Fibroblast of the conjunctiva (primary cell): ENCODE data around the gene RPRM.
"Not testable (repeated sequence)": the region's sequence is repeated elsewhere in the genome, so short reads cannot be mapped to it uniquely, and the experiment has no call there.

Experiments used
- DNase-seq: peaks from one replicate; pipeline ENCODE4 v3.0.0-alpha.2; 2010; ENCODE audit warnings: low read depth

The RPRM gene

GRCh38 chr2:153478289-153479261, at the start of gene RPRM:
Gene RPRM (minus strand): TSS chr2:153478762. CDS start chr2:153478565, 197 bp downstream.
- DNase-seq: peak; percentile 9

DNA sequence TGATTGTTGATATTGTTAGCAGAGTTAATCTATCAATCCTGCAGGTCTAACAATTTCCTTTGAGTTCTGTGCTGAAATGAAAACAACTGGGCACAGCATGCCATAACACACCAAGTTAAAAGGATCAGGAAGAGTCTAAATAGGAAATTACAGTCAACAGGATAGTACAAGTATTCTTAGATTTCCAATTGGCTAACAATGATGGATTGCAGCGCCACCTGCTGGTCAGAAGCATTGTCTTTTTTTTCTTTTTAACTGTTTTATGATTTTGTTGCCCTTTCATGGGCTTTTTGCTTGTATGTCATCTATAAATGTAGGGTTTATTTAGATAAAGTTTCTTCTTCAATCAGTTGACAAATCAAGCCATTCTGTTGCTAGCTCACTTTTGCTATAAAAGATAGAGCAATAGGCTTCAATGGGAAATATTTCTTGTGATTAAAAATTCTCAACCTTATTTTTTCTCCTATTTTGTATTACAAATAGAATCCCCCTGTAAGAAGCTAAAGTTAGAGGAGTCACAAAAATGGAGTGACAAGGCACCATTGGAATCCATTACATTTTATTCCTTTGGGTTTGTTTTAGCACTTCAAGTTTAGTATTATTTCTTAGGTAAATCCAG, 40.8 kb upstream of the RPRM start:
- peak; percentile 4 for DNase-seq

DNA sequence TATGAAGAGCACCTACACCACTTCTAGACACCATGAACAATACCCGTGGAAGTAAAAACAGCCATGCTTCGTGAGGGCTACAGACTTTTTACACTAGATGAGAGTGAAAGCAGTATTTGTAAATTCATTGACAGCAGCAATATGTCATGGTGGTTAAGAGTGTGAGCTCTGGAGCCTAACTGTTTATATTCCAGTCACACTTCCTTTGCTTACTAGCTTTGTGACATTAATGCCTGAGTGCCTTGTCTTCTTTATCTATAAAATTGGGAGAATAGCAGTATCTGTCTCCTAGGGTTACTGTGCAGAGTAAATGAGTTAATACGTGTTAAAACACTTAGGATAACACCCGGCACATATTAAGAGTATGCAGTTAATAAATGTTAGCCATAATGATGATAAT, 33.8 kb upstream of the RPRM start:
- no peak for DNase-seq

GRCh38 chr2:153510996-153511395, 32.4 kb upstream of the RPRM start:
- DNase-seq: no peak

- DNase-seq: no peak
Observed at GRCh38 chr2:153509133-153509532, 30.6 kb upstream of the RPRM start.

GRCh38 chr2:153506499-153506898, 27.9 kb upstream of the RPRM start:
- not testable (repeated sequence) for DNase-seq

DNA sequence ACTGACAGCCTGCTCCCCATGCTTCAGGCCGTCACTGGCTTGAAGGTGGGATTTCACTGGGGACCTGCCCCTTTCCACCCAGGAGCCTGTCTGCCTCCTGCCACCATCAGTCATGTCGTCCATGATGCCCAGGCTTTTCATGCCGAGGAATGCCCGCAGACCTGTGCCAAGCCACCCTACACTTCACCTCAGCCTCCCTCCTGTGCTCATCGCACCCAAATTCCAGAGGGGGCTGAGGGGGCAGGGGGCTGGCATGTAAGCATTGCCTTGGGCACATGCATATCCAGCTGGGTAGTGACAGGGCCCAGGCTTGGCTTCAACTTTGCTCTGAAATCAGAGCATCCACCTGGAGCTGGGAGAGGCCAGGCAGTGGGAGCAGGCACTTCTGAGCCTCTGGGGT, 20.9 kb upstream of the RPRM start:
- DNase-seq: no peak

DNA sequence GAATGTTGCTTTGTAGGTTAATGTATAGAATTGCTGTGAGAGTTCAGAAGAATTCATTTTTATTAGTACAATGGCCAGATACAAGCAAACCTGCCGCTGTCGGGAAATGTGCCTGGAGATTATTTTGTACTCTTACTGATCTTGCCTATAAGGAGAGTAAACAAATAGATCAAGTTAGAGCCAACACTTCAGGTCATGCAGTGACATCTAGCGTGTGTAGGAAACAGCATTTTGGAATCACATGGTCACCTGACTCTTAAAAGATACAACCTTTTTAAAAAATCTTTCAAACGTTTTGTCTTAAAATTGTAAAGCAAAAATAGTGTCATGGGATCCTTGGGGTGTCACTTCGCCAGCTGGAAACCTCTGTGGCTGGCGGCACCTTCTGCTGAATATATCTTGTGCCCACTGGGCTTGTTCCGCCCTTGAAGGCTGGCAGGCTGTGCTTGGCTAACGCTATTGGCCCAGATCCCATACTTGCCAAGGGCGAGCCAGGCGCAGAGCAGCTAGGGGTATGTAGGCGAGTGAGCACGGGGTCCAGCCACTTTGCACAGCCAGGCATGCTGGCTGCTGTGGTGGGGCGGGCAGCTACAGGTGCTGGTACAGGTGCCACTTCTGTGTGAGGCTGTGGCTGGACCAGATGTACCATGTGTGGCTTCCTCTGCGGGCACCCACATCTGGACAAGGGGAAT, 19.5 kb upstream of the RPRM start:
- no peak for DNase-seq

DNA sequence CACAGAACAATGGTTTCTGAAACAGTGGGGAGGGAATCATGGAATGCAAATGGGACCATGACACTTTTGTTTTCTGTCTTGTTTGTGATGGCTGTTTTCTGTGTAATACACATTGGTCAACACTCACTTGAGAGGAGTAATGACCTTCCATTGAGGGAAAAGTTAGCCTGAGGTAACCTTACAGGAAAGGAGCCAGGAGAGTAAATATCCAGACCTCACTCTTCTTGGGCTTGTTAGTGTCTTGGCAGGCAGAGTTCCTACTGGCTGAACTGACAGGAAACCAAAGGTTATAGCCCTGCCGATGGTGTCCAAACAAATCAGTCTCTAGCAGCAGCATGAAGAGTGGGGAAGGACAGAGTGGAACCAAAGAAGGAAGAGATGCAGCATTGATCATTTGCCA, 17.2 kb upstream of the RPRM start:
- no peak for DNase-seq

DNA sequence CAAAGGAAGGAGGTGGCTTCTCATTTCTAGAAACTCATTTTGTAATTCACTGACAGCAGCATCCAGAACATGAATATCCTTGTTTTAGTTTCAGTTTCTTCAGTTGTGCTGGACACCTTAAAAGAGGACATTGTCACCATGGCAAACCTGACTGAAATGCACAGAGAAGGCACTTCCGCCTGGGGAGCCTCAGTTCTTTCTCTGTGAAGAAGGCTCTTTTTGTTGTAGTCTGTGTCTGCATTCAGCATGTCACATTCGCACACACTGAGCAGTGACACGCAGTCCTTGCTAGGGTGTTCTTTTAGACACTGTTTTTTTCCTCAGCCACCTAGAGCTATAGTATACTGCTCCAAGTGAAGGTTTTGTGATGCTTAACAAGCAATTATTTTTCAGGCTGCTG, 9.5 kb upstream of the RPRM start:
- no peak for DNase-seq

- no peak for DNase-seq
Observed at GRCh38 chr2:153487448-153487847, 8.9 kb upstream of the RPRM start.

GRCh38 chr2:153479573-153479972, 1.0 kb upstream of the RPRM start:
- no peak for DNase-seq

DNA sequence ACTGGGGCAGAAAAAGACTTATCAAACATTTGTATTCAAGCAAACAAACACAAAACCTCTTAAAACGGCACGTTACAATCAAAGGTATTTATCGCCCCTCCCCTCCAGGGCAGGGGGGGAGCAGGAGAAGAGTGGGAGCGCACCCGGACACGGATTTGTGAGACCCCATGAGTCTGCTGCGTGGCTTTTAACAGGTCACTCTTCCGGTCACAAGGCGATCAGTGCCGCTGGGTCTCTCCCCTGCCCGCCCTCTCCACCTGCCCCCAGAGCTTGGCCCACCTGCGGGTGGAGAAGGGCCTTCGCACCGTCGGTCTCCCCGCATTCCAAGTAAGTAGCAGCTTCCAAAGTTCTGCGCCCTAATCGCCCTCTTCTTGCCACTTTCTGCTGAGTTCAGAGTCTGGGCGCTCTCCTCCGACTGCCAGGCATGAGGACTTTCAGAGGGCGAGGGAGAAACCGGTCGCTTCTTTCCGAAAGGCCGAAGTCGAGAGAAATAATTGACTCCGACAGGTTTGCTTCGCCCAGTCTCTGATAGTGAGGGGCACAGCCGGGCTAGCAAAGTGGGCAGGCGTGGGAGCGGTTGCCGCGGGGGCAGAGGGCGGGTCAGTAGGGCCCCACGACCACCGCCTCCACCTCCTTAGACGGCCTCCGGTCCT, 800 bp downstream of the RPRM start:
- no peak for DNase-seq

DNA sequence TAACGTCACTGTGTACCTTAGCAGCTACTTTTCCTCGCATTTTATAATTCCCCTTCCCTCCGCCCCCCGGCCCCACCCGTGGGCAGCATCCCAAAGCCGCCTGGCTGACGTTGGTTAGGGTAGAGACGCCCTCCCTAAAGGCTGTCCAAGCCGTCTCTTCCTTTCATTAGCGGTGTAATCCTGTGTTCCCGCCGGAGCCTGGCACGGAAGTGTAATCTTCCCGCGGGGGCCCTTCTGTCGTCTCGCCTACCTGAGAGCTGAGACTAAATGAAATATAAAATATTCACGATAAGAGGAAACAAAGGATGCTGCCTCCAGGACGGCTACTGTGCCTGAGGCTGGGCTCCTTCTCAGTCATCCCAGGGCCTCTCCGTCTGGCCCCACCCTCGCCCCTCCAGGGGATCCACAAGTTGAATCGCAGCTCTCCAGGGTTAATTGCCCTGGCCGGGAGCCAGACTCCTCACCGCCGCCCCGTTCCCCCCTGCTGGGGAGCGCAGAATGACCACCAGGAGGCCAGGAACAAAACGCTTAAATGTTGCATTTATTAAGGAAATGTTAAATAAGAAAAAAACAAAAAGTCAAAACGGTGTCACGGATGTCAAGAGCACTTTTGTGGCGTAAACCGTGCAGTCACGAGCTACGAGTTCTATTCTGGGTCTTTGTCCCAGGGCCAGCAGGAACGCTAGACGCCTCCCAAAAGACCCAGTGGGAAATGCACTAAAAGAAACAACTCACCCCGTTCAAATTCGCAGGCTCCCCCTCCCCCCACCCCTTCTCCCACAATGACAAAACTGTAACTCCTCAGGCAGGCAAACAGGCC, 1.5 kb downstream of the RPRM start:
- DNase-seq: no peak

GRCh38 chr2:153476491-153476815, 2.1 kb downstream of the RPRM start:
- no peak for DNase-seq

DNA sequence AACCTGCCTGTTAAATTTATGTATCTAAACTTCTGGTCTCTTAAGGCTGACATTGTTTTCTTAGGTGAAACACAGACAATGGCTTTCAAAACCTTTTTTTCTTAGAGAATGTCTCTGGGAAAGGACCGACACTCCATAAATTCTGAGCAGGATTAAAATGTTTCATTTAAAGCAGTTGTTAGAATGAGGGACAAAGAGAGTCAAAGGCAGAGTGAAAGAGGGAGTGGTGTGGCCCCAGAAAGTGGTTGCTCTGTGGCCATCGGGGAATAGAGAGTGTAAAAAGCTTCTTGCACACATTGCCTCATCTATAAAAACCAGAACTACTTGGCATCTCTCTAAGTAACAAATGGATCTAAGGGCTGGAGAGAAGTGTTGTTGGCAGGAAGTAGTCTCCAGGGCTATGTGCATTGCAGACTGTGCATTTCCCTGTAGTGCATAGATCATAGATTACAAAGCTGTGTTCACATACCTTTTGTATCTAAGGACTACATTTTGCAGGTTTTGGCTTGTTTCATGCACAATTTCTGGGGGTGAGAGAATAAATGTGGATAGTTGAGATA, 3.6 kb downstream of the RPRM start:
- no peak for DNase-seq

DNA sequence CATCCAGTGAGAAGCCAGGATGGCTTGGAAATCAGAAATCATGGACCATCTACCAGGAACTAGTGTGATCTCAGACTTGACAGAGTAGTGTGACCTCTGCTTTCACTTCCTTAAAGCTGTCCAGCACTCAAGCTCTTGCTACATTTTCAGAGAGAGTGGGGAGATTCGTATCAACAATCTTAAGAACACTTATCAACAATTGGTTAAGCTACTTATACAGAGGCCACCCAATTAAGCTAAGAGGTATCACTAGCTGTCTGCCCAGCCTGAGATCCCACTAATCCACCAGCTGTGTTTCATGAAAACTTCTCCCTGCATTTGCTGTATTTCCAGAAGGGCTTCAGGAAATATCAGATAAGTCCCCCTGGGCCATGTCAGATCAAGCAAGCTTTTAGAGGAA, 4.2 kb downstream of the RPRM start:
- DNase-seq: no peak

DNA sequence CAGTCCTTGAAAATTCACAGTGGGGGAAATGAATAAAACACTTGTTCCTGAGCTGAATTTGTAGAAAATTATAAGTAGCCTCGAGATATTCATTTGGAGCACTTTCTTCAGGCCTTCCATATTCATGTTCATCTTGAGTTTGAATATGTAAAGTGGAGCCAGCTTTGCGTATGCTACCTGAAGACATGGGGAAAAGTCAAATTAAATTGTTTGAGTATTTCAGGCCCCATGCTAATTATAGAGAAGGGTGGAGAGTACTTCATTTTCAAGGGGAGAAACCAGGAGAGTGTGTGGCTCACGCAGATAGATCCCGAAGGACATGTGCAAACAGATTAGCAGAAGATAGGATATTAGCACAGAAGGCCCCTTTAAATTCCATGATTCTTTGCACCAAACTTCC, 7.7 kb downstream of the RPRM start:
- no peak for DNase-seq

GRCh38 chr2:153464395-153464794, 14.2 kb downstream of the RPRM start:
- no peak for DNase-seq

DNA sequence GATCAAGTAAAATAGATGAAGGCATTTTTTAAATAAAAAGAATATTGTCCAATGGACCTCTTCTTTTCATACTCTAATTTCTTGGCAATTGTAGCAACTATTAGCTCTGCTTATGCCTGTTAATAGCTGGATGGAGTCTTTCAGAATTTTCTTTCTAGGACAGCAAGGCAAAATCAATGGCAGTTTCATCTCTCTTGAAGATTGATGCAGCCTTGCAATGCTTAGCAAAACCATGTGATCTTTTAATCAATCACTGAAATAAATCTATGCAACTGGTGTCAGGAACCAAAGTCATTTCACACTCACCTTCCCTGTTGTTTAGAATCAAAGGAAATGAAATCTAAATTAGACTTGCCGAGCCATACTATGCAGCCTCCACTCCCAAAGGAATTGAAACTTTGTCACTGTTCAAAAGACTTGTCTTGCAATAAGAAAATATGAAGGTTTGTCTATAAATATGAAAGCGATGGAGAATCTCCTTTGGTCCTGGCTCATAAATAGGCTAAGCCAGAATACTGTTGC, 16.2 kb downstream of the RPRM start:
- DNase-seq: no peak

DNA sequence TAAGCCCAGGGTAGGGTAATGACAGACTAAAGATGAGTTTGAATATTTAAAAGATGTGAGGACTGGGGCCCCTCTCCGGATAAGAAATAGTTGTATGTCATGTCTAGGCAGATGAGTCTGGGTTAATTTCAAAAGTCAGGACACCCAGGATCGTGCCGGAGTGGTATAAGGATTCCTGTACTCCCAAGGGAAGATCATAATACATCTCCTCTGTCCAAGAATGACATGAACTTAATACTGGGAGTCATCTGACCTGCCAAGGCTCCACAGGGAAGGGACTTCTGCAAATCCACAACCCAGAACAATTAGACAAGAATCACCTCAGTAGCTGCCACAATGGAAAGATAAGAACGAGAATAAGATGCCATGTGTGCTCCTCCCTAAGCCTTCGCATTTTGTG, 17.1 kb downstream of the RPRM start:
- no peak for DNase-seq
